HG03565 (cell line): ENCODE results near the gene GALNT17.
"Not testable (repeated sequence)": the region's sequence is repeated elsewhere in the genome, so short reads cannot be mapped to it uniquely, and the experiment has no call there.

Source experiments
- ATAC-seq: cut with Tn5 transposase; IDR thresholded peaks from one replicate; pipeline ENCODE4 v1.9.1; 2021; ENCODE audit warnings: mild to moderate bottlenecking, moderate library complexity; ENCODE audit not compliant: unreplicated experiment

The GALNT17 gene

DNA sequence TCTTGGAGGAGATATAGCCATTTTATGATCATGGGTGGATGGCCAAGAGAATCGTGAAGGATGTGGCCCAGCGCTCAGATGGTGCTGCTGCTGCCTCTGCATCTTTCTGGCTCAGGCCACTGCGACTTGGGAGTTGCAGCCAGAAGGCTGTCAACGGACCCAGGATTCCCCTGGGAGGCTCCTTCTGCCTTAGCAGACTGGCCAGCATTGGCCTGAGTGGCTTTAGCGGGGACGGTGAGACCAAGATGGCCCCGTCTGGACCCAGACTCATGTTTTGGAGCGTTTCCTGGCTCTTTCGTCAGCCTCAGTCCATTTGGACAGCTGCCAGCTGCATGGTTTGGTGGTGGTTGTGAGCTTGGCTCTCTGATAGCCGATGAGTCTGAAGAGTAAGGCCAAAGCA, 97.2 kb downstream of the GALNT17 start:
- no peak for ATAC-seq

GRCh38 chr7:71229699-71230098, 97.8 kb downstream of the GALNT17 start:
- ATAC-seq, result no peak

GRCh38 chr7:71235253-71235652, 103.3 kb downstream of the GALNT17 start:
- ATAC-seq, result no peak

DNA sequence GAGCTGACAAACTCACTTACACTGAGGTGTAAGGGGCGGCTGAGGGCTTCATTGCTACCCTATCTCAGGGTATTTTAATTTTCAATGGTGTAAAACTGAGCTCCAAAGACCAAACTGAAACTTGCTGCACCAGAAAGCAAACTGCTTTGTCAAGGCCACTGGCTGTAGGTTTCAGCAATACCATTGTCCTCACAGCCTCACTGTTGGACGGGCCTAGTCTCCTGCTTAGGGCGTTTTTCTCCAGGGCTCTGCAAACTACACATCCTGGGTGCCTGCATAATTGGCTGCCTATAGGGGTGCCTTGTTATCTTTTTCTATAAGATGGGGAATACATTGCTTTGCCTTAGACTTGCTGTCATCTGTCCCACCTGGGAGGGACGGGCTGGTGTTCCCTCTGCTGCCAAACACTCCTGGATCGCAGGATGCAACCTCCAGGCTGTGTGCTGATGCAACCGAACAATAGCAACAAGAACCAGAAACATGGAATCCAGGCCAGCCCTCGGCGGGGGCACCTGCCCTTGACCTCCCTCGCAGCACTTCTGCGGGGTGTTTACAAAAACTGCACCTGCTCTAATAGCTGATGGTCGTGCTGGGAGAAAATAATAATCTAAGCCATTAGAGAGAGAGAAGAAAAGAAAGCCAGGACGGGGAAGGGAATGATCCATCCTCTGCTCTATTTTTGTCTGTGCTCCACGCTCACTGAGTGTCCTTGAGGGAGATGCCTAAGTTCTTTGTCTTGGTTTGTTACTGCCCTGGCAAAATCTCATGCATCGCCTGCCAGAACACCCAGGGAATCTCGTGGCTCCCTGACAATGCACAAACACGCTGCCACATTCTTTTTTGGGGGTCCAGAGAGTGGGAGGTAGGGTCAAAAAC, 104.5 kb downstream of the GALNT17 start:
- ATAC-seq, result no peak

DNA sequence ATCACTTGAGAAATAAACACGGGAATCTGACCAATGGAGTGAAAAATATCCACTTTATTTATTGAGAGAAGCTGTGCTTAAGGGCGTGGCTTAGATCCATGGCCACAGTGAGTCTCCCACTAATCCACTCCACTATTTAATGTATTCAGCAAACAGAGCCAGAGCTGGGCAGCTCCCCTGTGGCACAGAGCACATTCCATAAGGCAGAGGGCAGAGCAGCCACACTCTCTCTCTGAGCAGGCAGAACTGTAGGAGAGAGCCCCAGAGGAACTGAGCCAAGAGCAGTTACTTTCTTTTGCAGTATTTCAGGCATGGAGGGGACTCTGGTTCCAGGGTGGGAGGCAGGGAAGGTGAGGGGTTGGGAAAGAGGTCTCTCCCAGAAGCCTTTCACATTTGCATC, 106.0 kb downstream of the GALNT17 start:
- ATAC-seq, result no peak

DNA sequence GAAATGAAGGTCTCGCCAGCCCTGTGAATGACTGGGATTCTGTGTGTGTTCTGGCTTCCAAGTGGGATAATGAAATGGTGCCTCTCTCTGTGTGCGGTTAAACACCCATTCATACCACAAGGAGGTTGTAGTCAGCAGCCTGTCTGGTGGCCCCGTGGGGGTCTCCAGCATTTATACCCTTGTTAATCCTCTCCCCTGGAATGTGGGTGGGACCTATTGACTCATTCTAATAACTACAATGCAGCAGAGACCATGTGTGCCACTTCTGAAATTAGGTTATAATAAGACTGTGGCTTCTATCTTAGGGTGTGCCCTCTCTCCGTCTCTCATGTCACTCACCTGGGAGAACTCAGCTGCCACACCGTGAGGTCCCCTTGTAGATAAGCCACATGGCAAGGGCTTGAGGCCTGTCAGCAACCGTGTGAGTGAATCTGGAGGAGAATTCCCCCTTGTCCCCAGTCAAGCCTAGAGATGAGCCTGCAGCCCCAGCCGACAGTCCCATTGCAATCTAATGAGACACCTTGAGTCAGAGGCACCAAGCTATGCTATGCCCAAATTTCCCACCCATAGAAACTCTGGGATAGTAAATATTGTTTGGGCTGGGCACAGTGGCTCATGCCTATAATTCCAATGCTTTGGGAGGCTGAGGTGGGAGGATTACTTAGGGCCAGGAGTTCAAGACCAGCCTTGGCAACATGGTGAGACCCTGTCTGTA, 106.8 kb downstream of the GALNT17 start:
- no peak for ATAC-seq

DNA sequence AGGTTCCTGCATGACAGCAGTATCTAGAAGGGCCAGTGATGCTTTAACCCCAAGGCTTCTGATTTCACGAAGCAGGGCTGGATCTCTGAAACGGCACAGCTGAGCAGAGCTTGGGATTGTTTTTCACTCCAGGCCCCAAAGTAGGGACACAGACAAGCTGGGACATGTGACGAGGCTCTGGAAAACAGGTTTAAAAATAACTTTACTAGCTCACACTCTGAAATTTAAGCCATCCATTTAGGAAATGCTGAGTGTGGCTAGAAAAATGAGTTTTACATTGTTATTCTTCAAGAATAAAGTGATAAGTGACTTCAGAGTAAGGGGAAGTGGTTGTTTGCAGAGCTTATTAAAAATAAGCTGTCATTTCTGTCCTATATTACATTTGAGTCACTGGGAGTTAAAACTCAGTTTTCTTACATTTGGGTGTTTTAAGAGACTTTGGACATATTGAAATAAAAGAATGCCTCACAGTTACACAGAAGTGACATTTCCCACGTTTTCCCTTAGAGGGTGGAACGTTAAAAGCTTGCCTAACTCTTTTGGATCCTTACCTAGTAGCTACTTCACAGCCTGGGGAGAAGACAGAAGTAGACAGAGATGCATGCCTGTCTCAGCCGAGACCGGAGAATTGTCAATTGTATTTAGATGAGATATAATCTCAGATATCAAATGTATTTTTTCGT, 107.8 kb downstream of the GALNT17 start:
- ATAC-seq, result no peak

GRCh38 chr7:71243736-71244410, 111.9 kb downstream of the GALNT17 start:
- ATAC-seq, result no peak

DNA sequence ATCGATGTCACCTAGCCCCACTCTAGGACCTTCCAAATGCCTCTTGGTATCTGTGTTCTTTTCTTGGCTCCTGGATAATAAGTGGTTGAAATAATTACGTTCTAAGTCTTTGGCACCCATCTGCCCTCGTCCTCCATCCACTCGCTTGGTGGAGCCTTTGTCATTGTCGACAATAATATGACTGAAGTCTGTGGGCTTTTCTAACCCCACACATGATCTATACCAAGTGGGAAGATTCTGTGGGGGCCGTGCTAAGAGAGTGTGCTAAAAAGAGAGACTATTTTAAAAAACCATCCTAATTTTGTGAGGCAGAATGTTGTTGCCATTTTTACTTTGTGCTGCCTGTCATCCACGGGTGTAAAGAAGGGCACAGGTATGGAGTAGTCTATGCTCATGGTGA, 113.1 kb downstream of the GALNT17 start:
- no peak for ATAC-seq

- ATAC-seq, result no peak
Observed at GRCh38 chr7:71251706-71252105, 119.8 kb downstream of the GALNT17 start.

- no peak for ATAC-seq
Observed at GRCh38 chr7:71254751-71255150, 122.8 kb downstream of the GALNT17 start.

DNA sequence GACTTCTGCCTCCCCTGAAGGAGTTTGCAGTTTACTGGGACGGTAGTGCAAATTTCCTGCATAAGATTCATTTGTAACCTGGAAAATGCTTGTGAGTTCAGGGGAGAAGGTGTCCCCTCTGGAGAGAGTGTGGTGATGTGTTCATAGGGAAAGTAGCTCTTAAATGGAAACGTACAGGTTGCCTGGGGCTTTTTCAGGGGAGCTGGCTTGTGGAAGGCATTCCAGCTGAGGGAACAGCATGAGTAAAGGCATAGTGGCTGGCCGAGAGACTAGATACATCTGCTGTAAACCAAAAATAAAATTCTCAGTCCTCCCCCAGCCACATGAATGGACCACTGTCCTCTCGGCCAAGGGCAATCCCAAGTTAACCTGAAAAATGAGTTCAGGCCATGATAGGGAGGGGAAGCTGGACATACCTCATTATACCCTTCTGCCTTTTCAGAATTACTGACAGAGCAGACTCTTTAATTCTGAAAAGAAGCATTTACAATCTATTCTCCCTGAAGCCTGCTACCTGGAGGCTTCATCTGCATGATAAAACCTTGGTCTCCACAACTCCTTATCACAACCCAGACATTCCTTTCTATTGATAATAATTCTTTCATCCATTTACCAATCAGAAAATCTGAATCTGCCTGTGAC, 123.7 kb downstream of the GALNT17 start:
- ATAC-seq, result no peak

DNA sequence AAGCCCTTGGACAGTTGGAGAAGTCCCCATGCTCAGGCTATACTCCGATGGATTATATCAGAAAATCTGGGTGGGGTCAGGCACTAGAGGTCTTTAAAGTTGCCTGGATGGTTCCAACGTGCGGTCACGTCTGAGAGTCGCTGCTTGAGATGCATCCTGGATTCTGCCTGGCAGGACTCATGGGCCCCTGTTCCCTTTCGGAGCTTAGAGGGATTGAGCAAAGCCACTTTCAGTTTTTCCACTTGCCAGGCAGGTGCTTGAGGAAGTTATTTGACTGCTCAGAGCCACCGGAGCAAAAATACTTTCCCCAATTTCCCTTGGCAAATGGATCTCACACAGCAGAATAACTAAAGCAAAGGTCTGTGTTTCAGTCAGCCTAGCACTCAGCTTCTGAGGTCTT, 129.1 kb downstream of the GALNT17 start:
- ATAC-seq, result no peak

DNA sequence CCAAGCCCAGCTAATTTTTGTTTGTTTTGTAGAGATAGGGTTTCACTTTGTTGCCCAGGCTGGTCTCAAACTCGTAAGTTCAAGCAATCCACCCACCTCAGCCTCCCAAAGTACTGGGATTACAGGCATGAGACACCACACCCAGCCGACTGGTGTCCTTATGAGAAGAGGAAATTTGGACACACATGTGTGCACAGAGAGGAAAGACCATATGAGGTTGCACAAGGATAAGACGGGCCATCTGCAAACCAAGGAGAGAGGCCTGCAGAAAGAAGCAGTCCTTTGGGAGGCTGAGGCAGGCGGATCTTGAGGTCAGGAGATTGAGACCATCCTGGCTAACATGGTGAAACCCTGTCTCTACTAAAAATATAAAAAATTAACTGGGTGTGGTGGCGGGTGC, 130.9 kb downstream of the GALNT17 start:
- ATAC-seq, result not testable (repeated sequence)

GRCh38 chr7:71264005-71264404, 132.1 kb downstream of the GALNT17 start:
- ATAC-seq, result no peak

GRCh38 chr7:71266912-71267311, 135.0 kb downstream of the GALNT17 start:
- no peak for ATAC-seq

GRCh38 chr7:71267734-71268469, 136.0 kb downstream of the GALNT17 start:
- ATAC-seq, result no peak

- no peak for ATAC-seq
Observed at GRCh38 chr7:71270558-71270957, 138.6 kb downstream of the GALNT17 start.

GRCh38 chr7:71271203-71271602, 139.3 kb downstream of the GALNT17 start:
- ATAC-seq, result no peak
